Dermis blood vessel endothelial cell (primary cell): ENCODE results near the gene NUP98. TPM values are rescaled to one million over a fixed set of nuclear protein-coding genes. Genes with fewer than 3 reads are reported as not detected.
A peak's percentile ranks its signal among the peaks of the same experiment; 100 is the strongest.
"Not testable (repeated sequence)": the region's sequence is repeated elsewhere in the genome, so short reads cannot be mapped to it uniquely, and the experiment has no call there.

Source experiments
- DNase-seq: peaks from one replicate; pipeline ENCODE4 v3.0.0; 2010
- total RNA-seq: library from RNA; depleted of rRNA; stranded (reverse); fragments of >200 nt; gene quantifications from 2 replicates; pipeline ENCODE4 v1.2.3, GENCODE V29; 2014

The NUP98 gene
- total RNA-seq, 1 donor from 2014 or later: 110 TPM

DNA sequence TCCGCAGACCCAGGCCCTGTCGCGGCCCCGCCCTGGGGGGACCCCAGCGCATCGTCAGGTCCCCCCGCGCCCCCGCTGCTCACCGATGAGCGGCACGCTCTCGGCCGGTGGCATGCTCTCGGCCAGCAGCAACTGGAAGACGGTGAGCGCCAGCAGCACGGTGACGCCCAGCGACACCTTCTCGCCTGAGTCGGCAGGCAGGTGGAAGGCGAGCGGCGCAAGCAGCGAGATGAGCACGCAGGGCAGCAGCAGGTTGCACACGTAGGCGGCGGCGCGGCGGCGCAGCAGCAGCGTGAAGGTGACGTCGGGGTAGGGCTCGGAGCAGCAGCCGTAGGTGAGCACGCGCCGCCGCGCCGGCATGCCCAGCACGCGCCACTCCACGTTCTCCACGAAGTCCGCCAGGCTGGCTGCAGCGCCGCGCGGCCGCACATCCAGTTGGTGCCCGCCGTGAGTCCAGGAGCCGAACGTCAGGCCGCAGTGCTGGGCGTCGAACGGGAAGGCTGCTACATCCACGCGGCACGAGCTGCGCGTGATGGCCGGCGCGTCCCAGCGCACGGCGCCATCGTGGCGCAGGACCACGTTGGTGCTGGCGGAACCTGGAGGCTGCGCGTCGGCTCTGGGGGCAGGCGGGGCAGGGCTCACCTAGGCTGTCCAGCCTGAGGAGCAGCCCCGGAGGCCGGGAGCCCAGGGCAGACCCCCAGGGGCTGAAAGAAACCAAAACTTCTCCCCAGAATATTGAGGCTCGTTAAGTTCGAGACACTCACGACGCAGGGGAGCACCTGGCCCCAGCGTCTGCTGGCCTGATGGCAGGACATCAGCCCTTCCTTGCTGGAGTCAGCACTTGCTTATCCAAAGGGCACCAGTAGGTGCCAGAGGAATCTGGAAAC lies 130.0 kb downstream of the NUP98 start:
- DNase-seq: no peak

GRCh38 chr11:3666023-3666530 lies 131.3 kb downstream of the NUP98 start:
- no peak for DNase-seq

DNA sequence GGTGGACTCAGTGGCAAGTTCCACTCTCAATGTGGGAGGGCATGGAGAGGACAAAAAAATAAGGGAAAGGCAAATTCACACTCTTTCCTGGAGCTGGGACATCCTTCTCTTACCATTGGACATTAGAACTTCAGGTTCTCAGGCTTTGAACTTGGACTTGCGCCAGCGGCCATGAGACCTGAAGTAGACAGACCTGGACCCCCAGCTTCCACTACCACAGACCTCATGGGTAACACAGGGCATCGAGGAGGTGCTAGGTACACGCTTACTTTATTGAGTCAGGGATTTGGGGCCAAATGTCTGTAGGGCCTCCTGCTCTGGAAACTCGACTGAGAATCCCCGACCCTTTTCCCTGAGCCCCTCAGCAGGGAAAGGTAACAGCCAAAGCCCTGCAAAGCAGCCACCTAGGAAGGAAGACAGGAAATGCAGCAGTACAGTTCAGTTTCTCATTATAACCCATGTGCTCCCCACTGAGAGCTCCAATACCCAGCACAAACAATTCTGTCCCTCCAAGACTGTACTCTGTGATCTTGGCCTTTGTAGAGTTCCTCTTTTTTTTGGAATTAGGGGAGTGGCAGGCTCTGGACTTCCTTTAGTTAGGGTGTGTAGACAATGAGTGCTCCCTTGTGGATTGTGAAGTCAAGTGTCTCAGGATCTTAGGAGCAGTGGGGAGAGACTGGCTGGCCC lies 131.9 kb downstream of the NUP98 start:
- DNase-seq: no peak

GRCh38 chr11:3664032-3664630 lies 133.2 kb downstream of the NUP98 start:
- no peak for DNase-seq

DNA sequence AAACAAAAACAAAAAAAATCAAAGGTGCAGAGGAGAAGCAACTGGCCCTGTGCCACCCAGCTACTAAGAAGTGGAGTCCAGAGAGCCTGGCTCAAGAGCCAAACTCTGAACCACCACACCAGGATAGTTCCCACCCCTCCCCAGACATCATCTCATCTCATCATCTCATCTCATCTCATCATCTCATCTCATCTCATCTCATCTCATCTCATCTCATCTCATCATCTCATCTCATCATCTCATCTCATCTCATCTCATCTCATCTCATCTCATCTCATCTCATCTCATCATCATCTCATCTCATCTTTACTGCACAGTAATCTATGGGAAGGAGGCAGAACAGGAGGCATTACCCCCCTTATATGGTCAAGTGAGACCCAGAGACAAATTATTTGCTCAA lies 134.5 kb downstream of the NUP98 start:
- no peak for DNase-seq

DNA sequence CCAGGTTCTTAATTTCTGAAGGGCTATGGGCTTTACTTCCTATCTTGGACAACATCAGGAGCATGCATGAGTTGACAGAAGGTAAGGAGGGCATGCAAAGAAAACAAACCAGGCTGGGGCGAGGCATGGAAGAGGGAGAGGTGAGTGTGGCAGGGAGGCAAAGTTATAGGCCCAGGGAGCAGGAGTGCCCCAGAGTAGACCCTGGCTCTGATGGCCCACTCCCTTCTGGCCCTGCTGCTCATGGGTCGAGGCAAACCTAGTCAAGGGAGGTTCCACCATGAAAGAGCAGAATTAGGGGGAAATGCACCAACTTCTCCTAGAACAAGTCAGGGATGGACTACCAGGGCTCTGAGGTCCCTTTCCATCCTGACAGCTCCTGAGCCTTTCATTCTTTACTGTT lies 136.4 kb downstream of the NUP98 start:
- DNase-seq: no peak

DNA sequence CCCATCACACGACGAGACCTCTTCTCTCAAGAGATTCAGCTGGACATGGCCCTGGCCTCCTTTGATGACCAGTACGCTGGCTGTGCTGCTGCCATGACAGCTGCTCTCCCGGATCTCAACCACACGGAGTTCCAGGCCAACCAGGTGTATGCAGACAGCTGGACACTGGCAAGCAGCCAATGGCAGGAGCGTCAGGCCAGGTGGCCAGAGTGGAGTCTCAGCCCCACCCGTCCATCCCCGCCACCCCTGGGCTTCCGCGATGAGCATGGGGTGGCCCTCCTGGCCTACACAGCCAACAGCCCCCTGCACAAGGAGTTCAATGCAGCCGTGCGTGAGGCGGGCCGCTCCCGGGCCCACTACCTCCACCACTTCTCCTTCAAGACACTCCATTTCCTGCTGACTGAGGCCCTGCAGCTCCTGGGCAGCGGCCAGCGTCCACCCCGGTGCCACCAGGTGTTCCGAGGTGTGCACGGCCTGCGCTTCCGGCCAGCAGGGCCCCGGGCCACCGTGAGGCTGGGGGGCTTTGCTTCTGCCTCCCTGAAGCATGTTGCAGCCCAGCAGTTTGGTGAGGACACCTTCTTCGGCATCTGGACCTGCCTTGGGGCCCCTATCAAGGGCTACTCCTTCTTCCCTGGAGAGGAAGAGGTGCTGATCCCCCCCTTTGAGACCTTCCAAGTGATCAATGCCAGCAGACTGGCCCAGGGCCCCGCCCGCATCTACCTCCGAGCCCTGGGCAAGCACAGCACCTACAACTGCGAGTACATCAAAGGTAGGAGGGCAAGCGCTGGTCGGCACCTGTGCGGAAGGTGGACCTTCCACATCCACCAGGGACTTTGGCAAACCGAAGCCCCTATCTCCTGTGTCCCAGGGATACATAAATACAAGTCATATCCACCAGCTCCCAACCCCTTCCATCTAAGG lies 137.5 kb downstream of the NUP98 start:
- DNase-seq: no peak

- no peak for DNase-seq
These were observed 139.1 kb downstream of the NUP98 start for GRCh38 chr11:3658252-3658651.

- not testable (repeated sequence) for DNase-seq
These were observed 140.0 kb downstream of the NUP98 start for GRCh38 chr11:3657331-3657730.

DNA sequence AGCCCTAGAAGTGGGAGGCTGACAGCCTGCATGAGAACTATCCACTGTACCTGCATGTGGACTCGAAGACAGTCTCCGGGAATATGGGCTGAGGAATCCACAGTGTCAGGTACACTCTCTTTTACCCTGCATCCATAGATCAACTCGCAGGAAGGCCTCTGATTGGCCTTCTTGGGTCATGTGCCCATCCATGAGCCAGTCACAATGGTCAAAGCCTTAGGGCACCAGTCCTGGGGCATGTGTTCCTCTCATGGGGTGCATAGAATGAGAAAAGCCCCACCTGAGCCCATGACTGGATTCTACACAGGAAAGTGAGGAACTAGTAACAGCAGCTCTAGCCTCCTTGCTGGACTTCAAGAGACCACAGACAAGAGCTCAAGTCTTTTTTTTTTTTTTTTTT lies 141.8 kb downstream of the NUP98 start:
- DNase-seq: no peak

DNA sequence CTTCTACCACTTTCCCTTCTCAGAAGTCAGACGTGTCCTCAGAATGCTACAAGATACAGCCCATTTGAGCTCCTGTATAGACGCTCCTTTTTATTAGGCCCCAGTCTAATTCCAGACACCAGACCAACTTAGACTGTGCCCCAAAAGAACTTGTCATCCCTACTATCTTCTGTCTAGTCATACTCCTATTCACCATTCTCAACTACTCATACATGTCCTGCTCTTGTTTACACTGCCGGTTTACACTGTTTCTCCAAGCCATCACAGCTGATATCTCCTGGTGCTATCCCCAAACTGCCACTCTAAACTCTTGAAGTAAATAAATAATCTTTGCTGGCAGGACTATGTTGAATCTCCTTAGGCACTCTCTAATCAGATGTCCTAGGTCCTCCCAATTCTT lies 144.8 kb downstream of the NUP98 start:
- not testable (repeated sequence) for DNase-seq

- DNase-seq: not testable (repeated sequence)
These were observed 148.0 kb downstream of the NUP98 start for GRCh38 chr11:3649374-3649773.

GRCh38 chr11:3648843-3649242 lies 148.5 kb downstream of the NUP98 start:
- not testable (repeated sequence) for DNase-seq

- no peak for DNase-seq
These were observed 151.8 kb downstream of the NUP98 start for GRCh38 chr11:3645552-3645951.

DNA sequence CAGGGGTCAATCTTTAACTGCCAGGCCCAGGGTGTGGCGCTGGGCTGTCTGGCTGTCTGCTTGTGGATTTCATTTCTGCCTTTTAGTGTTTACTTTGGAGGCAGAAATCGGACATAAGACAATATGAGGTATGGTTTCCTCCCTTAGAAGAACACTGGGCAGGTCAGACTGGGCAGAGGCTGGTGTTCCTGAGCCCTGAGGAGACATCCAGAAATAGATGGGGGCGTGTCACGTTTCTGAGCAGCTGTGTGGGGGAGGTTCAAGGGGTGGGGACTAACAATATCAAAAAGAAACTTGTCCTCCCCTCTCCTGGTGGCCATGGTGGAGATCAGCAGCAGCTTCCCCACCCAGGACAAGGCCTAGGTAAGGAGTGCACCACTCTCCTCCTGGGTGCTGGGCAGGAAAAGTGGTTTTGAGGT lies 152.5 kb downstream of the NUP98 start, which contains the start of gene ART1:
TSS of gene ART1 (plus strand) at position 312 of the 419 bp plus-strand sequence. CDS start 14,086 bp downstream, outside the sequence.
- peak; percentile 19 for DNase-seq

GRCh38 chr11:3643102-3643546 lies 154.2 kb downstream of the NUP98 start:
- not testable (repeated sequence) for DNase-seq

- peak; percentile 54 for DNase-seq
These were observed 155.0 kb downstream of the NUP98 start for GRCh38 chr11:3642071-3642951.

DNA sequence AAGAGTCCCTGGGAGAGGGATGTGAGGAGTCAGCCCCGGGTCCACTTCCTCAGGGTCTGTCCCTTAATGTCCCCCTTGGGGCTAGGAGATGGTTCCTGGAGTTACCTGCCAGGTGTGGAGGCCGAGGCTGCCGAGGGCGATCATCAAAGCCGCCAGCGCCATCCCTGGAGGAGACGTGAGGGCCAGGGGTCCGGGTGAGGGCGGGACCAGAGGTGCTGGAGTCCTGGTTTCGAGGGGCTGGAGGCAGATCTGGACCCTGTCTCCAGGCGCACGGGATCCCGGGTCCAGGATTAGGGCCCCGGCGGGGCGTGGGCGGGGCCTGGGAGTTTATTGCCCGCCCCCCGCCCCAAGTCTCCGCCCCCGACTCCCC lies 155.7 kb downstream of the NUP98 start, which contains the start of gene ART5:
TSS of gene ART5 (minus strand) at position 292 of the 370 bp plus-strand sequence. CDS start at position 162, 130 bp downstream.
- no peak for DNase-seq

GRCh38 chr11:3641191-3641590 lies 156.2 kb downstream of the NUP98 start:
- DNase-seq: no peak

- DNase-seq: no peak
These were observed 157.5 kb downstream of the NUP98 start for GRCh38 chr11:3639841-3640240.

DNA sequence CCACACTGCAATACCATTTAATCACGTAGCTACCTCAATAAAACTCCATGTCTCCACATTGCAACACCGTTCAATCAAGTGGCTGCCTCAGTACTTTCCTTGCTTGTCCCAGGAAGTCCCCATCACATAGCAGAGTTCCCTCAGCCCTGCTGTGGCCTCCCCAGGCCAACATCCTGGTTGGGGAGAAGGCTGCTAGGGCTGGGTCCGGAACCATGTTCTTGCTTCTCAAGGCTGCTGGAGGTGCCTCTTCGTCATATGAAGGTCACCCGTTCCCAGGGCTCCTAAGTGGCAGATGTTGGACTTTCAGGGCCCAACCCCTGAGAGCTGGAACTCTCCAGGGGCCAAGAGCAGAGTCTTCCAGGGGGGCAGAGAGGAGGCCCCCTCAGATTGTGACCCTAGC lies 158.8 kb downstream of the NUP98 start:
- DNase-seq: no peak
